SU-DHL-6 (cell line): ENCODE results near the gene TNFRSF1B.

Source experiments
- EZH2phosphoT487 ChIP-seq: fragments of 200-600 bp; sonication (generic), shearing (Covaris generic); conservative IDR thresholded peaks from 2 replicates; pipeline ENCODE4 v1.6.1; 2018; ENCODE audit warnings: mild to moderate bottlenecking, antibody characterized with exemption, low read length, moderate library complexity, mixed read lengths
- TF ChIP-seq, protein P1 (sequence below): fragments of 200-600 bp; sonication (generic); IDR thresholded peaks from one replicate; pipeline ENCODE4 v1.5.1; 2017; ENCODE audit warnings: antibody characterized with exemption, mild to moderate bottlenecking, low read length, moderate library complexity; ENCODE audit not compliant: insufficient read depth, poor library complexity, severe bottlenecking

DNA sequence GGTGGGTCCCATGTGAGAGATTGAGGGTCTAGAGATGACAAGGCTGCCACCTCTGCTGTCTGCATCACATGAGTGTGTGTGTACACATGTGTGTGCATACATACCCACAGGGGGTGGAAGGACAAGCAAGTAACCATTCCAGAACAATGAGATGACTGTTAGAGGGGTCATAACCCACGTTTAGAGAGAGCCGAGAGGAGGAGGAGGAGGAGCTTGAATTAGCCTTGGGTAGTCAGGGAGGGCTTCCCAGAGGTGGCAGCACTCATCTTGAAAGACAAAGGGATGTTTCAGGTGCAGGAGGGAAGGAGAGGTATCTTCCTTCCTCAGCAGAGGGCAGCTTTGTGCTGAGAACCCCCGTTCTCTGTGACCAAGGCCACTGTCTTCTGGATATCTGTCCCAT lies 21.3 kb downstream of the TNFRSF1B start:
- TF ChIP-seq, protein P1, sequence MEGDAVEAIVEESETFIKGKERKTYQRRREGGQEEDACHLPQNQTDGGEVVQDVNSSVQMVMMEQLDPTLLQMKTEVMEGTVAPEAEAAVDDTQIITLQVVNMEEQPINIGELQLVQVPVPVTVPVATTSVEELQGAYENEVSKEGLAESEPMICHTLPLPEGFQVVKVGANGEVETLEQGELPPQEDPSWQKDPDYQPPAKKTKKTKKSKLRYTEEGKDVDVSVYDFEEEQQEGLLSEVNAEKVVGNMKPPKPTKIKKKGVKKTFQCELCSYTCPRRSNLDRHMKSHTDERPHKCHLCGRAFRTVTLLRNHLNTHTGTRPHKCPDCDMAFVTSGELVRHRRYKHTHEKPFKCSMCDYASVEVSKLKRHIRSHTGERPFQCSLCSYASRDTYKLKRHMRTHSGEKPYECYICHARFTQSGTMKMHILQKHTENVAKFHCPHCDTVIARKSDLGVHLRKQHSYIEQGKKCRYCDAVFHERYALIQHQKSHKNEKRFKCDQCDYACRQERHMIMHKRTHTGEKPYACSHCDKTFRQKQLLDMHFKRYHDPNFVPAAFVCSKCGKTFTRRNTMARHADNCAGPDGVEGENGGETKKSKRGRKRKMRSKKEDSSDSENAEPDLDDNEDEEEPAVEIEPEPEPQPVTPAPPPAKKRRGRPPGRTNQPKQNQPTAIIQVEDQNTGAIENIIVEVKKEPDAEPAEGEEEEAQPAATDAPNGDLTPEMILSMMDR: no peak
- TF ChIP-seq EZH2phosphoT487: no peak
